GM23338 (cell line): Measurements from ENCODE around the gene JPH3. TPM values are rescaled to one million over a fixed set of nuclear protein-coding genes. Genes with fewer than 3 reads are reported as not detected.

Source experiments
- ATAC-seq: fragments of 200-7000 bp; cut with Tn5 transposase; 3 replicates; pipeline ENCODE4 v1.9.1; 2020
- DNase-seq: peaks from one replicate; pipeline ENCODE4 v3.0.0-alpha.2; 2015; ENCODE audit warnings: low spot score
- H2AFZ ChIP-seq: fragments of 200-600 bp; sonication (generic); 2 replicates; pipeline ENCODE4 v1.8.0; 2016; ENCODE audit warnings: antibody characterized with exemption, mild to moderate bottlenecking, moderate library complexity
- H3F3A ChIP-seq: fragments of 200-600 bp; sonication (generic); replicated peaks from 2 replicates; pipeline ENCODE4 v1.8.0; 2017; ENCODE audit warnings: antibody characterized with exemption, mixed run types, low read depth
- H3K27ac ChIP-seq: fragments of 200-600 bp; sonication (generic); 2 replicates; pipeline ENCODE4 v1.6.1; 2016; ENCODE audit warnings: low read depth
- H3K27me3 ChIP-seq: fragments of 200-600 bp; sonication (generic); 2 replicates; pipeline ENCODE4 v1.8.0; 2016; ENCODE audit warnings: mild to moderate bottlenecking, mixed run types, moderate library complexity; ENCODE audit not compliant: insufficient read depth
- H3K36me3 ChIP-seq: fragments of 200-600 bp; sonication (generic); 2 replicates; pipeline ENCODE4 v1.8.0; 2016; ENCODE audit warnings: mild to moderate bottlenecking; ENCODE audit not compliant: insufficient read depth
- H3K4me1 ChIP-seq: fragments of 200-600 bp; sonication (generic); 2 replicates; pipeline ENCODE4 v1.8.0; 2016; ENCODE audit warnings: mild to moderate bottlenecking, moderate library complexity; ENCODE audit not compliant: insufficient read depth
- H3K4me2 ChIP-seq: fragments of 200-600 bp; sonication (generic); 2 replicates; pipeline ENCODE4 v1.7.1; 2017; ENCODE audit warnings: mixed run types
- H3K4me3 ChIP-seq: fragments of 200-600 bp; sonication (generic); 2 replicates; pipeline ENCODE4 v1.6.1; 2016; ENCODE audit warnings: mixed run types
- H3K79me2 ChIP-seq: fragments of 200-600 bp; sonication (generic); replicated peaks from 2 replicates; pipeline ENCODE4 v1.8.0; 2017; ENCODE audit warnings: mild to moderate bottlenecking; ENCODE audit not compliant: insufficient read depth
- H3K9me2 ChIP-seq: fragments of 200-600 bp; sonication (generic); 2 replicates; pipeline ENCODE4 v1.8.0; 2017; ENCODE audit not compliant: insufficient read depth
- H4K20me1 ChIP-seq: fragments of 200-600 bp; sonication (generic); replicated peaks from 2 replicates; pipeline ENCODE4 v1.8.0; 2017; ENCODE audit warnings: mild to moderate bottlenecking; ENCODE audit not compliant: insufficient read depth
- H3K27ac Mint-ChIP-seq: 2 replicates; pipeline ENCODE4 v1.8.0; 2020; ENCODE audit warnings: inconsistent platforms, mild to moderate bottlenecking, moderate library complexity, mixed read lengths
- H3K27me3 Mint-ChIP-seq: 3 replicates; pipeline ENCODE4 v1.8.0; 2022; ENCODE audit warnings: low read depth, mild to moderate bottlenecking, moderate library complexity, mixed read lengths, inconsistent platforms; ENCODE audit not compliant: insufficient read depth, poor library complexity
- H3K36me3 Mint-ChIP-seq: 3 replicates; pipeline ENCODE4 v1.8.0; 2021; ENCODE audit warnings: low read depth, mild to moderate bottlenecking, inconsistent platforms, moderate library complexity, mixed read lengths
- H3K4me1 Mint-ChIP-seq: 3 replicates; pipeline ENCODE4 v1.8.0; 2020; ENCODE audit warnings: mild to moderate bottlenecking, inconsistent platforms, mixed read lengths
- H3K4me3 Mint-ChIP-seq: 3 replicates; pipeline ENCODE4 v1.8.0; 2021; ENCODE audit warnings: moderate library complexity, mild to moderate bottlenecking, inconsistent platforms, mixed read lengths
- H3K9me3 Mint-ChIP-seq: 3 replicates; pipeline ENCODE4 v1.8.0; 2020; ENCODE audit warnings: moderate library complexity, mild to moderate bottlenecking, inconsistent platforms, mixed read lengths
- EZH2phosphoT487 ChIP-seq: fragments of 200-600 bp; sonication (generic); IDR thresholded peaks from one replicate; pipeline ENCODE4 v1.8.1; 2018; ENCODE audit warnings: antibody characterized with exemption; ENCODE audit not compliant: unreplicated experiment
- JUNB ChIP-seq: IDR thresholded peaks from one replicate; pipeline ENCODE4 v1.6.1; 2016; ENCODE audit warnings: antibody characterized with exemption; ENCODE audit not compliant: unreplicated experiment
- NANOG ChIP-seq: IDR thresholded peaks from 2 replicates; pipeline ENCODE4 v1.6.1; 2016; ENCODE audit warnings: antibody characterized with exemption, borderline replicate concordance
- STAT1 ChIP-seq: IDR thresholded peaks from one replicate; pipeline ENCODE4 v1.6.1; 2016; ENCODE audit warnings: antibody characterized with exemption; ENCODE audit not compliant: unreplicated experiment
- ZNF114 ChIP-seq: fragments of 250-450 bp; sonication (Bioruptor Pico); IDR thresholded peaks from 2 replicates; pipeline ENCODE4 v1.5.0; 2020; ENCODE audit warnings: mild to moderate bottlenecking, moderate library complexity
- ZNF331 ChIP-seq: fragments of 250-450 bp; sonication (Bioruptor Pico); IDR thresholded peaks from 2 replicates; pipeline ENCODE4 v1.5.0; 2020; ENCODE audit warnings: low read depth, mild to moderate bottlenecking, moderate library complexity
- polyA plus RNA-seq: library from polyadenylated mRNA; unstranded; fragments of >200 nt; fragmentation: Nextera tagmentation; extraction: Ambion mirVana; gene quantifications from 2 replicates; pipeline ENCODE4 v1.2.1, GENCODE V29; 2016
- total RNA-seq: library from RNA; depleted of rRNA; stranded (reverse); fragments of >200 nt; shearing (Covaris generic); gene quantifications from 2 replicates; pipeline ENCODE4 v1.2.3, GENCODE V29; 2014
- TF ChIP-seq, protein P1 (sequence below): IDR thresholded peaks from one replicate; pipeline ENCODE4 v1.6.1; 2018; ENCODE audit warnings: antibody characterized with exemption; ENCODE audit not compliant: unreplicated experiment

The JPH3 gene
- total and polyA plus RNA-seq, 2 experiments from 2014 or later = 8.4 to 38.3 TPM

DNA sequence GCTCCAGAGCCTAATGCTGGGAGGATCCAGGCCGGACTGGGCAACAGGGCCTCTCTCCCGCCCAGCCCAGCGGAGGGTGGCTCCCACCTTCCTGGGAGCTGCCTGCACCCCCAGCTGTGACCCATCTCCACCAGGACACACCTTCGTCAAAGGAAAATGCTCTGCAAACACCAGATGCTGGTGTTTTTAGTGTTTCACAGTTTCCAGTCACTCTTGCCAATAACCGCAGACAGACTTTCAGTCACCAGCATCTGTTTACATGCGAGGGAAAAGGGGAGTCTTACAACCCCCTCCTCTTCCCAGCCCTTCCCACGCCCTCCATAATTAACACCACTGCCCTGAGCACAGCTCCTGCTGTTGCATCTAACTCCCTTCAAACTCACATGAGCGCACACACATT is 138.1 kb downstream of the JPH3 start:
- no peaks in the 10 kb centered on the region; the same call in 1 of the 2 replicates for H3K4me1 ChIP-seq
- Mint-ChIP-seq H3K27me3 (no peaks in the 10 kb centered on the region), H3K4me1 (peaks cover 5% of the 10 kb centered on the region; the same call in 2 of the 3 replicates), H3K27ac (no peak overlapping the region), H3K9me3 (0 out of 3 replicates have a peak, but pooled peaks cover 3% of the 10 kb centered on the region), H3K4me3 (no peak overlapping the region; the same call in 2 of the 3 replicates), H3K36me3 (peaks cover 51% of the 10 kb centered on the region)
- H2AFZ ChIP-seq = no peak overlapping the region
- no peak overlapping the region for H3K4me2 ChIP-seq
- no peaks in the 10 kb centered on the region; the same call in 1 of the 2 replicates for H3K36me3 ChIP-seq
- no peak for TF ChIP-seq ZNF331 (CRISPR knock-in tag)
- no peak for TF ChIP-seq JUNB
- TF ChIP-seq NANOG = no peak
- TF ChIP-seq EZH2phosphoT487 = no peak
- TF ChIP-seq ZNF114 = no peak
- no peak for TF ChIP-seq STAT1
- TF ChIP-seq, protein P1, sequence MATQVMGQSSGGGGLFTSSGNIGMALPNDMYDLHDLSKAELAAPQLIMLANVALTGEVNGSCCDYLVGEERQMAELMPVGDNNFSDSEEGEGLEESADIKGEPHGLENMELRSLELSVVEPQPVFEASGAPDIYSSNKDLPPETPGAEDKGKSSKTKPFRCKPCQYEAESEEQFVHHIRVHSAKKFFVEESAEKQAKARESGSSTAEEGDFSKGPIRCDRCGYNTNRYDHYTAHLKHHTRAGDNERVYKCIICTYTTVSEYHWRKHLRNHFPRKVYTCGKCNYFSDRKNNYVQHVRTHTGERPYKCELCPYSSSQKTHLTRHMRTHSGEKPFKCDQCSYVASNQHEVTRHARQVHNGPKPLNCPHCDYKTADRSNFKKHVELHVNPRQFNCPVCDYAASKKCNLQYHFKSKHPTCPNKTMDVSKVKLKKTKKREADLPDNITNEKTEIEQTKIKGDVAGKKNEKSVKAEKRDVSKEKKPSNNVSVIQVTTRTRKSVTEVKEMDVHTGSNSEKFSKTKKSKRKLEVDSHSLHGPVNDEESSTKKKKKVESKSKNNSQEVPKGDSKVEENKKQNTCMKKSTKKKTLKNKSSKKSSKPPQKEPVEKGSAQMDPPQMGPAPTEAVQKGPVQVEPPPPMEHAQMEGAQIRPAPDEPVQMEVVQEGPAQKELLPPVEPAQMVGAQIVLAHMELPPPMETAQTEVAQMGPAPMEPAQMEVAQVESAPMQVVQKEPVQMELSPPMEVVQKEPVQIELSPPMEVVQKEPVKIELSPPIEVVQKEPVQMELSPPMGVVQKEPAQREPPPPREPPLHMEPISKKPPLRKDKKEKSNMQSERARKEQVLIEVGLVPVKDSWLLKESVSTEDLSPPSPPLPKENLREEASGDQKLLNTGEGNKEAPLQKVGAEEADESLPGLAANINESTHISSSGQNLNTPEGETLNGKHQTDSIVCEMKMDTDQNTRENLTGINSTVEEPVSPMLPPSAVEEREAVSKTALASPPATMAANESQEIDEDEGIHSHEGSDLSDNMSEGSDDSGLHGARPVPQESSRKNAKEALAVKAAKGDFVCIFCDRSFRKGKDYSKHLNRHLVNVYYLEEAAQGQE = no peak
- no peak overlapping the region for H3K27ac ChIP-seq
- H3K79me2 ChIP-seq = peaks cover 70% of the 10 kb centered on the region
- ATAC-seq (no peak), DNase-seq (no peak)
- H3K9me2 ChIP-seq = no peaks in the 10 kb centered on the region
- H3K4me3 ChIP-seq = no peak overlapping the region
- no peaks in the 10 kb centered on the region for H3F3A ChIP-seq
- no peaks in the 10 kb centered on the region for H3K27me3 ChIP-seq
- H4K20me1 ChIP-seq = peaks cover 45% of the 10 kb centered on the region

DNA sequence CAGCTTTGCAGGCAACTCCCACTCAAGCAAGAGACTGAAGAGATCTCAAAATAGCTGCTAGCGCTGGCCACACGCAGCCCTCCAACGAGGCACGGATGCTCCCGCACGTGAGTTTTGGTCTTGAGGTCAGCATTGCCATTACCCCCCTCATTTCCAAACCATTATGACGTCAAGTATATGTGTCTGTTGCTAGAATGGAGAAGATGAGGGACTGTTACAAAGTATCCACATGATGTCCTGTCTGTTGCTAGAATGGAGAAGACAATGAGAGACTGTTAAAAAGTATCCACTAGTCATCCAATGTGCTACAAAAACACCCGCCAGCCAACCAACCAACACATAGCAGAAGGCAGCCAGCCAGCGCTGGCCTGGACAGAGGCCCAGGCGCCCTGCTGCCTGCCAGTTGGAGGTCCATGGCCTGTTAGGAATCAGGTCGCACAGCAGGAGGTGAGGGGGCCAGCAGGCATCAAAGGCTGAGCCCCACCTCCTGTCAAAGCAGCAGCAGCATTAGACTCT is 138.7 kb downstream of the JPH3 start:
- Histone ChIP-seq H3K4me3 (no peak overlapping the region), H3F3A (no peaks in the 10 kb centered on the region), H3K79me2 (peaks cover 70% of the 10 kb centered on the region), H3K27me3 (no peaks in the 10 kb centered on the region), H4K20me1 (peaks cover 45% of the 10 kb centered on the region), H3K36me3 (peaks cover 3% of the 10 kb centered on the region; the same call in 1 of the 2 replicates), H3K9me2 (no peaks in the 10 kb centered on the region), H3K4me1 (no peaks in the 10 kb centered on the region), H3K27ac (no peak overlapping the region), H2AFZ (no peak overlapping the region), H3K4me2 (no peak overlapping the region)
- DNase-seq = no peak
- Mint-ChIP-seq H3K4me1 (peaks cover under 1% of the 10 kb centered on the region; the same call in 1 of the 3 replicates), H3K27ac (no peak overlapping the region), H3K4me3 (no peak overlapping the region; the same call in 2 of the 3 replicates), H3K36me3 (peaks cover 55% of the 10 kb centered on the region), H3K27me3 (no peaks in the 10 kb centered on the region), H3K9me3 (0 out of 3 replicates have a peak, but pooled peaks cover 3% of the 10 kb centered on the region)
- ATAC-seq = no peak
- TF ChIP-seq EZH2phosphoT487 = no peak
- no peak for TF ChIP-seq ZNF331 (CRISPR knock-in tag)
- no peak for TF ChIP-seq JUNB
- no peak for TF ChIP-seq STAT1
